Loucy (cell line): ENCODE results near the gene C4orf33.

Experiments used
- H2AFZ ChIP-seq: fragments of 200-600 bp; sonication (generic); 2 replicates; pipeline ENCODE4 v1.6.0; 2016; ENCODE audit warnings: antibody characterized with exemption, mild to moderate bottlenecking, low read length, moderate library complexity
- H3F3A ChIP-seq: fragments of 200-600 bp; 2 replicates; pipeline ENCODE4 v1.6.0; 2016; ENCODE audit warnings: antibody characterized with exemption, low read depth, mild to moderate bottlenecking
- H3K27me3 ChIP-seq: fragments of 200-600 bp; sonication (generic); 2 replicates; pipeline ENCODE4 v1.6.1; 2014; ENCODE audit warnings: low read length, mild to moderate bottlenecking; ENCODE audit not compliant: insufficient read depth, poor library complexity, severe bottlenecking
- H3K36me3 ChIP-seq: fragments of 200-600 bp; sonication (generic); 2 replicates; pipeline ENCODE4 v1.6.1; 2016; ENCODE audit warnings: low read length; ENCODE audit not compliant: insufficient read depth
- H3K4me1 ChIP-seq: fragments of 200-600 bp; sonication (generic); 2 replicates; pipeline ENCODE4 v1.5.1; 2014; ENCODE audit warnings: low read length, mild to moderate bottlenecking; ENCODE audit not compliant: insufficient read depth, poor library complexity, severe bottlenecking
- H3K4me2 ChIP-seq: fragments of 200-600 bp; sonication (generic); 2 replicates; pipeline ENCODE4 v1.6.0; 2014; ENCODE audit warnings: antibody characterized with exemption, low read length, low read depth, mild to moderate bottlenecking; ENCODE audit not compliant: poor library complexity, severe bottlenecking
- H3K4me3 ChIP-seq: fragments of 200-600 bp; sonication (generic); 2 replicates; pipeline ENCODE4 v1.5.1; 2014; ENCODE audit warnings: low read length, mild to moderate bottlenecking, mixed read lengths; ENCODE audit not compliant: poor library complexity, severe bottlenecking
- H3K79me2 ChIP-seq: fragments of 200-600 bp; sonication (generic); 2 replicates; pipeline ENCODE4 v1.6.1; 2014; ENCODE audit warnings: low read length; ENCODE audit not compliant: insufficient read depth
- H3K9ac ChIP-seq: fragments of 200-600 bp; sonication (generic); 2 replicates; pipeline ENCODE4 v1.6.0; 2014; ENCODE audit warnings: mild to moderate bottlenecking, low read depth, low read length, moderate library complexity; ENCODE audit not compliant: poor library complexity, severe bottlenecking
- H3K9me2 ChIP-seq: fragments of 200-600 bp; sonication (generic); replicated peaks from 2 replicates; pipeline ENCODE4 v1.6.1; 2016; ENCODE audit warnings: low read depth, low read length, mixed read lengths
- H3K9me3 ChIP-seq: fragments of 200-600 bp; sonication (generic); 2 replicates; pipeline ENCODE4 v1.6.1; 2014; ENCODE audit warnings: mild to moderate bottlenecking, antibody characterized with exemption, low read length, low read depth; ENCODE audit not compliant: insufficient read depth
- H4K20me1 ChIP-seq: fragments of 200-600 bp; sonication (generic); 2 replicates; pipeline ENCODE4 v1.6.0; 2014; ENCODE audit warnings: antibody characterized with exemption, low read length, mild to moderate bottlenecking; ENCODE audit not compliant: insufficient read depth, poor library complexity, severe bottlenecking
- CTCF ChIP-seq: fragments of 200-600 bp; sonication (generic); conservative IDR thresholded peaks from 2 replicates; pipeline ENCODE4 v1.5.1; 2014; ENCODE audit warnings: mild to moderate bottlenecking, antibody characterized with exemption, low read length
- EZH2phosphoT487 ChIP-seq: fragments of 200-600 bp; IDR thresholded peaks from 2 replicates; pipeline ENCODE4 v1.6.1; 2018; ENCODE audit warnings: antibody characterized with exemption, mild to moderate bottlenecking, moderate library complexity, borderline replicate concordance

C4orf33 gene

GRCh38 chr4:129152350-129152749, 56.4 kb downstream of the C4orf33 start:
- no peaks in the 10 kb centered on the region for H3K79me2 ChIP-seq
- H3K4me3 ChIP-seq, result no peak overlapping the region
- H3K4me2 ChIP-seq, result no peak overlapping the region
- no peak overlapping the region for H2AFZ ChIP-seq
- H3K9ac ChIP-seq, result no peak overlapping the region
- no peaks in the 10 kb centered on the region for H3K9me2 ChIP-seq
- no peaks in the 10 kb centered on the region for H3K36me3 ChIP-seq
- H3F3A ChIP-seq, result no peaks in the 10 kb centered on the region
- H3K27me3 ChIP-seq, result no peaks in the 10 kb centered on the region
- no peaks in the 10 kb centered on the region for H3K4me1 ChIP-seq
- no peaks in the 10 kb centered on the region for H4K20me1 ChIP-seq
- no peaks in the 10 kb centered on the region for H3K9me3 ChIP-seq
- TF ChIP-seq CTCF, result no peak
- no peak for TF ChIP-seq EZH2phosphoT487

- no peaks in the 10 kb centered on the region for H3K36me3 ChIP-seq
- no peaks in the 10 kb centered on the region for H3K4me1 ChIP-seq
- no peaks in the 10 kb centered on the region for H3F3A ChIP-seq
- no peaks in the 10 kb centered on the region for H3K79me2 ChIP-seq
- H3K4me3 ChIP-seq, result no peak overlapping the region
- H3K9me3 ChIP-seq, result no peaks in the 10 kb centered on the region
- no peak for TF ChIP-seq EZH2phosphoT487
- TF ChIP-seq CTCF, result no peak
- H2AFZ ChIP-seq, result no peak overlapping the region
- no peaks in the 10 kb centered on the region for H4K20me1 ChIP-seq
- no peaks in the 10 kb centered on the region for H3K27me3 ChIP-seq
- no peaks in the 10 kb centered on the region for H3K9me2 ChIP-seq
- H3K9ac ChIP-seq, result no peak overlapping the region
- H3K4me2 ChIP-seq, result no peak overlapping the region
These were observed 57.7 kb downstream of the C4orf33 start for GRCh38 chr4:129153700-129154099.

GRCh38 chr4:129162450-129162849, 66.5 kb downstream of the C4orf33 start:
- Histone ChIP-seq H3K27me3 (no peaks in the 10 kb centered on the region), H4K20me1 (no peaks in the 10 kb centered on the region), H3K36me3 (no peaks in the 10 kb centered on the region), H3K4me3 (no peak overlapping the region), H3K4me1 (no peaks in the 10 kb centered on the region), H3K4me2 (no peak overlapping the region), H3F3A (no peaks in the 10 kb centered on the region), H3K9ac (no peak overlapping the region), H2AFZ (no peak overlapping the region), H3K79me2 (no peaks in the 10 kb centered on the region), H3K9me2 (0 out of 2 replicates have a peak, but pooled peaks cover 4% of the 10 kb centered on the region), H3K9me3 (no peaks in the 10 kb centered on the region)
- TF ChIP-seq CTCF, result no peak
- no peak for TF ChIP-seq EZH2phosphoT487
